HG03442 (cell line): Measurements from ENCODE around the gene CSRP1.
"Not testable (repeated sequence)": the region's sequence is repeated elsewhere in the genome, so short reads cannot be mapped to it uniquely, and the experiment has no call there.

ENCODE experiments used
- ATAC-seq: cut with Tn5 transposase; IDR thresholded peaks from one replicate; pipeline ENCODE4 v1.9.1; 2021; ENCODE audit warnings: mild to moderate bottlenecking, moderate library complexity; ENCODE audit not compliant: unreplicated experiment

CSRP1 gene

GRCh38 chr1:201538612-201539551 lies 32.0 kb upstream of the CSRP1 start, which contains the start of gene NAV1:
Gene NAV1 (plus strand): TSS chr1:201539127. CDS start chr1:201622885, 83,758 bp downstream.
- no peak for ATAC-seq

DNA sequence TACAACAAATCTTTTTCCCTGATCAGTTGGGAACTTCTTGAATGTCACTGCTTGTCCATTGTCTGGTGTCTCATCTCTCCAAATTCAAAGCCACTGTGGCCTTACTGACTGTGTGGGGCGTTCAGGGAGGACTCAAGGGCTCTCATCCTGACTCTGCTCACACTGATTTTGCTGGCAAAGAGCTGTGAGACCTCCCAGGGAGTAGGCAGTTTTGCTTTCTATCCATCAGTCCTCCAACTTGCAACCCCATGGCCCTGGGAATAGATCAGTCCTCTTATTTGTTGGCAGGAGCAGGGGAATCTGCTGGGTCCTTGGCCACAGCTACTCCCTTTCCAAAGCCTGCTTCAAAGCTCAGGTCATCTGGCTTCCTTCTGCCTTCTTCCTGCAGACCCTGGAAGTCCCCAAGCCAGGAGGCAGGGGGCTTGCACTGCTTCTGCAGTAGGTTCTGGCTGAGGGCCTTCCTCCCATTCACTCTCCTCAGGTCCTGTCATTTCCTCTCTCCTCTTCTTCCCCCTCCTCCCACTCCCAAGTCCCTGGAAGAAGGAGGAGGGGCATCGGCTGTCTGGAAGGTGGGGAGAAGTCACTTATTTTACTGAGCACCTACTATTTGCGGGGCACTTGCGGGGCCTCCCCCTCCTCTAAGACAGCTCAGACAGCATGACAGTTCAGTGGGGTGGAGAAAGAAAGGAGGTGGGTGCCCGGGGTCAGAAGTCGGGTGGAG lies 31.1 kb upstream of the CSRP1 start:
- ATAC-seq: no peak

- ATAC-seq: no peak
These were observed 30.5 kb upstream of the CSRP1 start for GRCh38 chr1:201537467-201537866.

DNA sequence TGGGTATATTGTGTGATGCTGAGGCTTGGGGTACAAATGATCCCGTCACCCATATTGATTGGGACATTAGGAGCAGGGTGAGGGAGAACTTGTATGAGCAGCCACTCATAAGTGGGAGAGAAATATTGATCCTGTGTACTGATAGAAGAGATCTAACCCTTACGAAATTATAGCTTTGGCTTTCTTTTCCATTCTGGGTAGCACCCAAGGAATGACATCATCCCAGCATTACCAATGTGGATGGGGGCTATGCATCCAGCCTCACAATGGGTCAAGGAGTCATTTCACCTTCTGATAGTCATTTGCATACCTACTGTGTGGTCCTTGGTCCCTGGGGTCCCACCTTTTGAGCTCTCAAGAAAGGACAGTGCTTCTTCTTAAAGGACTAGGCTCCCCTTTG lies 30.1 kb upstream of the CSRP1 start:
- ATAC-seq: no peak

DNA sequence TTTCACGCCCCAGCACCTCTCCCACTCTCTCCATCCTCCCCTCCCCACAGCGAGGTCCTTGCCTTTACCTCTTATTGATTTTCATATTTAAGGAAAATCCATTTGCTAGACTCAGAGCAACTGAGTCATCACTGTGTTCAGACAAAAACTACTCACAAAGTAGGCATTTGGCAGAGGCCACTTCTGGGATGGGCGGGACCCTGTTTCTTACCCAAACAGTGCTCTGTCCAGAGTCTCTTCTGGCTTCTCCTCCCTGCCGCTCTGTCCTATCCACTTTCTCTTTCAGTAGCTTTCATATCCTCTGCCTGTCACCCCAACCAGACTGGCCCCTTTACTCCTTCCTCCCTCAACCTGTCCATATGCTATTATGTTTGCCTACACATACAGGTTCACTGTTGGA lies 29.6 kb upstream of the CSRP1 start:
- no peak for ATAC-seq

- ATAC-seq: no peak
These were observed 29.0 kb upstream of the CSRP1 start for GRCh38 chr1:201535919-201536245.

- ATAC-seq: no peak
These were observed 28.4 kb upstream of the CSRP1 start for GRCh38 chr1:201535046-201535918.

DNA sequence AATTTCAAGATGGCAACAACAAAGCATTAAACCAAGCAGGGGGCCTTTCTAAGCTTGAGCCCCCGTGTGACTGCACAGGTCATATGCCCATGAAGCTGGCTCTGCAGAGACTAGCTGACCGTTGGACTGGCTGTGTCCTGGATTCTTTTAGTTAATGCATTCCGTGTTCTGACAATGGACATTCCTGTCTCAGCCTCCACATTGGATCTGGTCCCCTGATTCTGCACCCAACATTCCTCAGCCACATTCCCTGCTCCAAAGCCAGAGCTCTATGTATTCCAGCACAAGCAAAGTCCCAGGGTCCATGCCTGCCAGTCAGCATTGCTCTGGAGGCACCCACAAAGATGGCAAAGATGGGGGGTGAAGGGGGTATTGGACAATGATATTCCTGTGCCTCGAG lies 26.9 kb upstream of the CSRP1 start:
- no peak for ATAC-seq

GRCh38 chr1:201531551-201532425 lies 24.9 kb upstream of the CSRP1 start:
- ATAC-seq: no peak

- ATAC-seq: no peak
These were observed 24.0 kb upstream of the CSRP1 start for GRCh38 chr1:201530741-201531531.

DNA sequence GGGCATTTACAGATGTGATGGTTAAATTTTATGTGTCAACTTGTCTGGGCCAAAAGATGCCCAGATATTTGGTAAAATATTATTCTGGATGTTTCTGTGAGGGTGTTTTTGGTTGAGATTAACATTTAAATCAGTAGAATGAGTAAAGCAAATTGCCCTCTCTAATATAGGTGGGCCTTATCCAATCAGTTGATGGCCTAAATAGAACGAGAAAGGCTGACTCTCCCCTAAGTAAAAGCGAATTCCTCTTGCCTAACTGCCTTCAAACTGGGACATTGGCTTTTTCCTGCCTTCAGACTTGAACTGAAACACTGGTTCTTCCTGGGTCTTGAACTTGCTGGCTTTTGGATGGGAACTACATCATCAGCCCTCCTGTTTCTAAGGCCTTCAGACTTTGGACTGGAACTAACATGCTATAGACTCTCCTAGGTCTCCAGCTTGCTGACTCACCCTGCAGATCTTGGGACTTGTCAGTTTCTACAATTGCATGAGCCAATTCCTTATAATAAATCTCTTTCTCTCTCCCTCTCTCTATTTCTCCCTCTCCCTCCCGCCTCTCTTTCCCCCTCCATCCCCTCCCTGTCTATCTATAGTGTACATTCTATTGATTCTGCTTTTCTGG lies 21.8 kb upstream of the CSRP1 start:
- ATAC-seq: no peak

- ATAC-seq: no peak
These were observed 21.0 kb upstream of the CSRP1 start for GRCh38 chr1:201527879-201528278.

- no peak for ATAC-seq
These were observed 18.4 kb upstream of the CSRP1 start for GRCh38 chr1:201525193-201525778.

DNA sequence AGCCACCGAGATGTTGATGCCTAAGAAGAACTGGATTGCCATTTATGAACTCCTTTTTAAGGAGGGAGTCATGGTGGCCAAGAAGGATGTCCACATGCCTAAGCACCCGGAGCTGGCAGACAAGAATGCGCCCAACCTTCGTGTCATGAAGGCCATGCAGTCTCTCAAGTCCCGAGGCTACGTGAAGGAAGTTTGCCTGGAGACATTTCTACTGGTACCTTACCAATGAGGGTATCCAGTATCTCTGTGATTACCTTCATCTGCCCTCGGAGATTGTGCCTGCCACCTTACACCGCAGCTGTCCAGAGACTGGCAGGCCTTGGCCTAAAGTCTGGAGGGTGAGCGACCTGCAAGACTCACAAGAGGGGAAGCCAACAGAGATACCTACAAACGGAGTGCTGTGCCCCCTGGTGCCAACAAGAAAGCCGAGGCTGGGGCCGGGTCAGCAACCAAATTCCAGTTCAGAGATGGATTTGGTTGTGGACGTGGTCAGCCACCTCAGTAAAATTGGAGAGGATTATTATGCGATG lies 13.2 kb upstream of the CSRP1 start:
- ATAC-seq: not testable (repeated sequence)

DNA sequence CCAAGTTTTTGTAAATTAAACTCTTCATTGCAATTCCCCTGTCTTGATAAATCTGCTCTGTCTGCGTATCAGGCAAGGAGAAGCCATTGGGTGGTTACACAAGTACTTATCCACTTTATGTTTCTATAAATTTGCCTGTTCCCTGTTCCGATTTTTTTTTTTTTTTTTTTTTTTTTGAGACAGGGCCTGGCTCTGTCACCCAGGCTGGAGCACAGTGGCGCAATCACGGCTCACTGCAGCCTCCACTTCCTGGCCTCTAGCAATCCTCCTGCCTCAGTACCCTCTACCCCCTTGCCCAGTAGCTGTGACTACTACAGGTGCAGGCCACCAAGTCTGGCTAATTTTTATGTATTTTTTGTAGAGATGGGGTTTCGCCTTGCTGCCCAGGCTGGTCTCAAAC lies 11.1 kb upstream of the CSRP1 start:
- ATAC-seq: no peak

GRCh38 chr1:201517631-201518030 lies 10.7 kb upstream of the CSRP1 start:
- ATAC-seq: no peak

DNA sequence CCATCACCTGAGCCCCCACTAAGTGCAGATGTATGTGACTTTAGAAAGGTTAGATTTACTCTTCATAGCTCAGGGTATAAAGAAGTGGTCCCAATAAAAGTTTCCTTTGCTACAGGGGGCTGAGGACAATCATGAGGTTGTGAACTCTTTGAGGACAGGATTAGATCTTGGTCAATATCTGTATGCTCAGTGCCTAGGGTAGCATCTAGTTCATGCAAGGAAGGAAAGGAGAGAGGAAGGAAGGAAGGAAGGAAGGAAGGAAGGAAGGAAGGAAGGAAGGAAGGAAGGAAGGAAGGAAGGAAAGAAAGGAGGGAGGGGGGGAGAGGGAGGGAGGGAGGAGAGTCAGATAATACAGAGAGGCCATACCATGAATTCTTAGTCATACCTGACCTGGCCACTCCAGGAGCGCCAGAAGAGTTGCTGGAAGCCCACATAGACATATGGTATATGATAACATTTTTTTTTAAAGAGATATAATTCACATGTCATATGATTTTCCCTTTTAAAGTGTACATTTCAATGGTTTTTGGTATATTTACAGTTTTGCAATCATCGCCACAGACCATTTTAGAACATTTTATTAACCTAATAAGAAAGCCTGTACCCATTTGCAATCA lies 9.7 kb upstream of the CSRP1 start:
- ATAC-seq: no peak

GRCh38 chr1:201515895-201516294 lies 9.0 kb upstream of the CSRP1 start:
- no peak for ATAC-seq
